Brain microvascular endothelial cell (primary cell): ENCODE results near the gene CHAMP1.
A peak's percentile ranks its signal among the peaks of the same experiment; 100 is the strongest.
"Not testable (repeated sequence)": the region's sequence is repeated elsewhere in the genome, so short reads cannot be mapped to it uniquely, and the experiment has no call there.

Experiments
- DNase-seq: peaks from one replicate; pipeline ENCODE4 v3.0.0-alpha.2; 2020
- H3K27ac ChIP-seq: fragments of 250-450 bp; sonication (Bioruptor Pico); 2 replicates; pipeline ENCODE4 v1.5.1; 2020; ENCODE audit warnings: mild to moderate bottlenecking, moderate library complexity
- H3K27me3 ChIP-seq: fragments of 250-450 bp; sonication (Bioruptor Pico); replicated peaks from 2 replicates; pipeline ENCODE4 v1.5.1; 2020; ENCODE audit warnings: mild to moderate bottlenecking
- H3K36me3 ChIP-seq: fragments of 250-450 bp; sonication (Bioruptor Pico); replicated peaks from 2 replicates; pipeline ENCODE4 v1.5.1; 2020; ENCODE audit warnings: mild to moderate bottlenecking
- H3K4me3 ChIP-seq: 2 replicates; pipeline ENCODE4 v1.5.1; 2011; ENCODE audit warnings: low read depth, mild to moderate bottlenecking, control low read depth, low read length, moderate library complexity
- CTCF ChIP-seq: IDR thresholded peaks from 2 replicates; pipeline ENCODE4 v1.5.1; 2011; ENCODE audit warnings: low read depth, mild to moderate bottlenecking, moderate library complexity, low read length, control low read depth, inconsistent platforms; ENCODE audit errors: missing control alignments
- in situ Hi-C: cut with HindIII; loops from 2 replicates; pipeline ENCODE4 v1.10.0; 2017; ENCODE audit warnings: low sequenced_read_pairs, low pct_ligation_motif_present

Gene CHAMP1

GRCh38 chr13:114338959-114339358, 24.7 kb downstream of the CHAMP1 start:
- Histone ChIP-seq H3K27me3 (no peaks in the 10 kb centered on the region), H3K4me3 (no peak overlapping the region), H3K27ac (no peak overlapping the region), H3K36me3 (no peaks in the 10 kb centered on the region)
- TF ChIP-seq CTCF, result no peak
- in situ Hi-C loops, result no loop called here
- DNase-seq, result no peak

DNA sequence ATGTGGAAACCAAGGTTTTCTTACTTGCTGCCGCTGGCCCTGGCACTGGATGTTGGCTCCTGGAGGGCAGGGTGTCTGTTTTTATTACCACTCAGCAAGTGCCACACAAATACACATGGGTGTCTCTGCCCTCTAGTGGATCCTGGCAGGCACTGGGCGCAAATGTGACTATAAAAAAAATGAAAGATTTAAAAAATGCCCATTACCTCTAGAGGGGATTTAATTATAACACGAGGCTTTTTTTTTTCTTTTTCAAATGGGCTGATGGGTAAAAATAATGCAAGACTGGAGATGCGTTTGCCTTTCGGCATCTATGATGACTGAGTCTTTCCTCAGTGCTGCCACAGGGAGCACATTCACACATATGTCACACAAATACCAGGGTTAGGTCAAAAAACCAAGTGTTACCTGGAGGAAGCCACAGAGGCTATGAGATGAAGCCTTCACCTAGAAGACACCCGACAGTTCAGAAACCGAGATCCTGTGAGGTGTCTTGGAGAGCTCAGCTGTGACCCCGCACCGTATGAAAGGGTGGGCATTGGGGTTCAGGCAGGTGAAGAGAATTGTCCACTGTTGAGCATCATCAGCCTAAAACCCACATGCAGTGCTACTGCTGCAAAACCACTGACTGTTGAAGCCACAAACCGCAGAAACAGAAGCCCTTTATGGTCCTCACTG, 25.7 kb downstream of the CHAMP1 start:
- H3K27ac ChIP-seq, result no peak overlapping the region
- in situ Hi-C loops, result no loop called here
- H3K27me3 ChIP-seq, result no peaks in the 10 kb centered on the region
- H3K4me3 ChIP-seq, result no peak overlapping the region
- no peaks in the 10 kb centered on the region for H3K36me3 ChIP-seq
- peak; percentile 83 for TF ChIP-seq CTCF
- DNase-seq, result no peak

- no peak overlapping the region for H3K27ac ChIP-seq
- no peak overlapping the region for H3K4me3 ChIP-seq
- no peaks in the 10 kb centered on the region for H3K27me3 ChIP-seq
- DNase-seq, result no peak
- in situ Hi-C loops, result no loop called here
- no peak for TF ChIP-seq CTCF
- H3K36me3 ChIP-seq, result no peaks in the 10 kb centered on the region
These were observed 26.9 kb downstream of the CHAMP1 start for GRCh38 chr13:114341003-114341777.

DNA sequence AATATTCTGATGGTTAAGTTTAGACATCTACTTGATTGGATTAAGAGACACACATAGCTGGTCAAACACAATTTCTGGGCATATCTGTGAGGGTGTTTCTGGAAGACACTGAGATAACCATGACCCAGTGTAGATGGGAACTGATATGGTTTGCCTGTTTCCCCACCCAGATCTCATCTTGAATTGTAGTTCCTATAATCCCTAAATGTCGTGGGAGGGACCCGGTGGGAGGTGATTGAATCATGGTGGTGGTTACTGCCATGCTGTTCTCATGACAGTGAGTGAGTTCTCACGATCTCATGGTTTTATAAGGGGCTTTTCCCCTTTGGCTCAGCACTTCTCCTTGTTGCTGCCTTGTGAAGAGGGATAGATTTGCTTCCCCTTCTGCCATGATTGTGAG, 33.0 kb downstream of the CHAMP1 start:
- DNase-seq, H3K36me3 ChIP-seq, in situ Hi-C loops, H3K27me3 ChIP-seq, H3K4me3 ChIP-seq, H3K27ac ChIP-seq: not testable (repeated sequence)

- H3K27ac ChIP-seq, H3K27me3 ChIP-seq, H3K36me3 ChIP-seq, H3K4me3 ChIP-seq, DNase-seq, in situ Hi-C loops: not testable (repeated sequence)
- peak; percentile 55 for TF ChIP-seq CTCF
These were observed 38.5 kb downstream of the CHAMP1 start for GRCh38 chr13:114352763-114353162.

- H3K27ac ChIP-seq, H3K36me3 ChIP-seq, H3K27me3 ChIP-seq, in situ Hi-C loops, H3K4me3 ChIP-seq, DNase-seq: not testable (repeated sequence)
These were observed 39.1 kb downstream of the CHAMP1 start for GRCh38 chr13:114353382-114353781.
